ENCODE results near the gene CCT7.

GRCh38 chr2:73235315-73236028 lies 1.4 kb downstream of the CCT7 start:
- TF ChIP-seq CTCF (IDR thresholded peaks at IDR 0.05), result no peak
- TF ChIP-seq POLR2A (IDR thresholded peaks at IDR 0.05), result no peak

All from breast epithelium (tissue), 3 donors.